GM19035 (cell line): ENCODE measurements around the gene JCAD.

Experiments
- ATAC-seq: cut with Tn5 transposase; IDR thresholded peaks from one replicate; pipeline ENCODE4 v1.9.1; 2021; ENCODE audit not compliant: unreplicated experiment

Gene JCAD

GRCh38 chr10:30074933-30075332 is 15.5 kb upstream of the JCAD start:
- no peak for ATAC-seq

- no peak for ATAC-seq
Observed at GRCh38 chr10:30074090-30074489, 14.7 kb upstream of the JCAD start.

- no peak for ATAC-seq
Observed at GRCh38 chr10:30073767-30074060, 14.3 kb upstream of the JCAD start.

GRCh38 chr10:30073045-30073766 is 13.8 kb upstream of the JCAD start:
- no peak for ATAC-seq

- ATAC-seq = no peak
Observed at GRCh38 chr10:30072068-30072467, 12.7 kb upstream of the JCAD start.

GRCh38 chr10:30070001-30070685 is 10.8 kb upstream of the JCAD start:
- ATAC-seq = no peak

GRCh38 chr10:30068492-30069223 is 9.3 kb upstream of the JCAD start:
- no peak for ATAC-seq

- ATAC-seq = no peak
Observed at GRCh38 chr10:30063099-30063498, 3.7 kb upstream of the JCAD start.

- ATAC-seq = no peak
Observed at GRCh38 chr10:30062582-30062981, 3.2 kb upstream of the JCAD start.

- ATAC-seq = no peak
Observed at GRCh38 chr10:30062090-30062489, 2.7 kb upstream of the JCAD start.

- ATAC-seq = peak; percentile 12
Observed at GRCh38 chr10:30058570-30059132, 735 bp downstream of the JCAD start.

GRCh38 chr10:30057894-30058556 is 1.4 kb downstream of the JCAD start:
- ATAC-seq = no peak

GRCh38 chr10:30057421-30057841 is 2.0 kb downstream of the JCAD start:
- no peak for ATAC-seq

- no peak for ATAC-seq
Observed at GRCh38 chr10:30056767-30057355, 2.5 kb downstream of the JCAD start.

GRCh38 chr10:30056281-30056680 is 3.1 kb downstream of the JCAD start:
- no peak for ATAC-seq

- ATAC-seq = no peak
Observed at GRCh38 chr10:30055226-30055662, 4.1 kb downstream of the JCAD start.

GRCh38 chr10:30052062-30052461 is 7.3 kb downstream of the JCAD start:
- no peak for ATAC-seq

GRCh38 chr10:30051220-30051619 is 8.2 kb downstream of the JCAD start:
- no peak for ATAC-seq

GRCh38 chr10:30050411-30050810 is 9.0 kb downstream of the JCAD start:
- no peak for ATAC-seq

- ATAC-seq = no peak
Observed at GRCh38 chr10:30048768-30049517, 10.4 kb downstream of the JCAD start.
